Inferior parietal cortex (tissue), 1 donor: ENCODE data around the gene GALNT13.

Experiments used
- DNase-seq: peaks from one replicate; pipeline ENCODE4 v3.0.0-alpha.2; 2016; ENCODE audit errors: extremely low spot score

The GALNT13 gene

DNA sequence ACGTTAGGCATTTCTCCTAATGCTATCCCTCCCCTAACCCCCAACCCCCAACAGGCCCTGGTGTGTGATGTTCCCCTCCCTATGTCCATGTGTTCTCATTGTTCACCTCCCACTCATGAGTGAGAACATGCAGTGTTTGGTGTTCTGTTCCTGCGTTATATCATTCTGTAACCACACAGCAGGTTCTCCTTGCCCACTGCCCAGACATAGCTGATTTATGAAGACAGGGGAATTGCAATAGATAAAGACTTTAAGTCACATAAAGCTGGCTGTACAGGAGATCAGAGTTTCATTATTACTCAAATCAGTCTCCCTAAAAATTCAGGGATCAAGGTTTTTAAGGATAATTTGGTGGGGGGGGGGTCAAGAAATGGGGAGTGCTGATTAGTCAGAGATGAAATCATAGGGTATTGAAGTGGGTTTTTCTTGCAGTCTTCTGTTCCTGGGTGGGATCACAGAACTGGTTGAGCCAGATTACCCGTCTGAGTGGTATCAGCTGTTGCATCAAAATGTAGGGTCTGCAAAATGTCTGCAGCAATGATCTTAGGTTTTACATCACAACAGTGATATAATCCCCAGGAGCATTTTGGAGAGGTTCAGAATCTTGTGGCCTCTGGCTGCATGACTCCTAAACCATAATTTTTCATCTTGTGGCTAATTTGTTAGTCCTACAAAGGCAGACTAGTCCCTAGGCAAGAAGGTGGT is 434.7 kb downstream of the GALNT13 start:
- no peak for DNase-seq

DNA sequence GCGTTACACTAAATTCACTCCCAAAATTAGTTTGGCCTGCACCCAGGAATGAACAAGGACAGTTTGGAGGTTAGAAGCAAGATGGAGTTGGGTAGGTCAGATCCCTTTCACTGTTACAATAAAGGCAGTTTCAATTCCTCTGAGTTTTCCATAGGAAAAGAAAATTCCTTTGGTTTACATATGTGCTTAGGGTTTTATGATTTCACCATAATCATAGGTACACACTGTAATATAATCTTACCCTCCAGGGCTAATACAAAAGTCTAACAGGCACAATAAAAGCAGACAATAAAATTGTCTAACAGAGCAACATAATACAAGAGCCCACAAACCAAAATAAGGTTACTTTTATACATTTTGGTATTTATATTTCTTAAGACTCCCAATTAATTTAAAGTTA is 435.3 kb downstream of the GALNT13 start:
- DNase-seq = no peak

DNA sequence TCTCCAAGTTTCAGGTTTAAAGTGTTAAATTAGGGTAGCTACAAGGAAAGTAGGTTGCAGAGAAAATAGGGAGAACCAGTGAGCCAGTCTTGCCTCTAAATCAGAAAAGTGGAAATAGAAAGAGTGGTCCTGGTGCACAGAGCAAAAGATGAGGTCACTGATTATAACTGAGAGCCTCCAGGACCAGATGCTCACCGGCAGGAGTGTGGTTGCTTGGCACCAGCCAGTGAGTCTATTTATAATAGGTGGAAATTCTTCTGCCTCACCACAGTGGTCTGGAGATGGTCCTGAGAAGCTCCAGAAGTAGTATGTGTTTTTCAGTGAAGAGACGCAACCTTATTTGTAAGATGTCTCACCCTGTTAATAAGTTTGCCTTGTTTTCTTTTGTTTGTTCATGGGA is 452.9 kb downstream of the GALNT13 start:
- no peak for DNase-seq

DNA sequence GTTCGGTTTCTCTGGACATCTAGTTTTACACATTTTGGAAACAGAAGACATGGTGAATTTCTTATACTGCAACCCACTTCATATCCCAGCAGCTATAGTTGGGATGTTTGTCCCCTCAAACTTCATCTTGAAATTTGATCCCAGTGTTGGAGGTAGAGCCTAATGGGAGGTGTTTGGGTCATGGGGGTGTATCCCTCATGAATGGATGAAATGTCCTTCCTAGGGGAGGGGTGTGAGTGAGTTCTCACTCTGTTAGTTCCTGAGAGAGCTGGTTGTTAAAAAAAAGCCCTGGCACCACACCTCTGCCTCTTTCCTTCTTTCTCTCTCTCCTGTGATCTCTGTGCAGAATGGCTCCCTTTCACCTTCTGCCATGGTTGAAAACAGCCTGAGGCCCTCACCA is 457.8 kb downstream of the GALNT13 start:
- DNase-seq = no peak

DNA sequence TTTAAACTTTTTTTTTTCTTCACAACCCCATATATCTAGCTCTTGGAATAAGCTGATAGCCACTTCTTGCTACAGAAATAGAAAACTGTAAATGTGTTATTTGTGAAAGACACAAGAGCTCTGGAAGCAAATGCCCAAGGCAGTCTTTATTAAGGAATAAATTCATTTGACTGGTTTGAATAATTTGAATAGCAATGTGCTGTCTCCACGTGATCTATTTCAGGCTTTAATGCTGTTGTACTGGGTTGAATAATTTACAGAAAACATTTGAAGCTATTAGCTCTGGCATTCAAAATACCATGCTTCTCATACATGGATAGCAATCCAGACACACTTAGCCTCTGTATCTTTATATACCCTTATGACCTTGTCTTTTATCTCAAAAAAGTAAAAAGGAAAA is 460.1 kb downstream of the GALNT13 start:
- DNase-seq = no peak

DNA sequence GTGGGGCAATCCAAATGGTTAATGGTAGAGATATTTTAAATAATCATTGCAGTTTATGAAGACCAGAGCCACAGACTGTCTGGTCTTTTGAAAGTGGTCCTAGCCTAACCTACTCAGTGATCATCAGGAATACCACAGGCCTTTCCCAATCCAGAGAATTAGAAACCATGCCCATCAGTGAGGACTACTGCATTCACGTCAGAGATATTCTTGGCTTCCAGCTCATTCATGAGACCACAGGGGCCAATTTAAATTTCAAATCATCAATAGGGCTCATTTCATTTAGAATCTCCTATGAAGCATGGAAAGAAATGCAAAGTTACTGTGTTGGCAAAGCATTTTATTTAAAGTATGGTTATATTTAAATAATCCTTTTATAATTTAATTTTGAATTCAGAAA is 464.5 kb downstream of the GALNT13 start:
- DNase-seq = no peak

DNA sequence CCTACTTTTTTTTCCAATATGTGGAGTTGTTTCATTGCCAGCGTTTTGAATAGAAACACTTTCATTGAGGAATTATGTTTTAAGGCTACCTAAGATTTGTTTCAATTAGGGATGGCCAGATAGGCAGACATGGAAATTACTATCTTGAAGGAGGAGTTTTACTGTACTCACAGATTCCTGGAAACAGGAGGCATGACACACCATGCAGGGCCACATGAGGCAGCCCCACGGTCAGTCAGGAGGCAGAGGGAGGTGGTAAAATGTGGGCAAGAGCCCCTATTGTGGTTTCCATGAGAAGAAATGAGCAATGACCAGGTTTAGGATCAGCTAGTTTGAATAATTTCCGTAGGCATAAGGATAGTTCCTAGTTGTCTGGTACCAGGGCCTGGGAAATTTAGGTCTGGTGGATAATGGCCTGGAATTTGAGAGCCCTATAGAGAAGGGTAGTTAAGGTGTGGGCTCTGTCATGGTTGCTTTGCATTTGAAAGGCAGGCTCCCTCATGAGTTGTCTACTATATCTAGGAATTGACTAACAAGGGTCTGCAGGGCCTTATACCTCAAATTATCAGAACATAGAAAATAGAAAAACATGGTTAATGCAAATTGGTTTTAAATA is 466.7 kb downstream of the GALNT13 start:
- DNase-seq = no peak

DNA sequence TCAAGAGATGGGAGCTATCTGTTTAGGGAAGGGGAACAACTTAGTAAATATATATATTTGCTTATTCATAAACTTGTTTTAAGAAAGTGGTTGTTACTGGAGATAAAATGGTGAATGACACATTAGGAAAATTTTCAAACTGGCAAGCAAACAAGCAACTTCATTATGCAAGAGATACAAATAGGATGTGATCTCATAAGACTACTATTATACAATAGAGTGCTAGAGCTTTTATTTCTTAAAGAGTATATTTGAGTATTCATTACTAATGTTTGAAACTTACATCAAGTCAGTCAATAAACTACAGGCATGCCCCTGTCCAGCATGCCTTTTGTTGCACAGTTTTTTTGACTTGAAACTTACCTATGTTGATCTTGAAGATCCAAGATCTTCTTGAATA is 471.6 kb downstream of the GALNT13 start:
- DNase-seq = no peak

DNA sequence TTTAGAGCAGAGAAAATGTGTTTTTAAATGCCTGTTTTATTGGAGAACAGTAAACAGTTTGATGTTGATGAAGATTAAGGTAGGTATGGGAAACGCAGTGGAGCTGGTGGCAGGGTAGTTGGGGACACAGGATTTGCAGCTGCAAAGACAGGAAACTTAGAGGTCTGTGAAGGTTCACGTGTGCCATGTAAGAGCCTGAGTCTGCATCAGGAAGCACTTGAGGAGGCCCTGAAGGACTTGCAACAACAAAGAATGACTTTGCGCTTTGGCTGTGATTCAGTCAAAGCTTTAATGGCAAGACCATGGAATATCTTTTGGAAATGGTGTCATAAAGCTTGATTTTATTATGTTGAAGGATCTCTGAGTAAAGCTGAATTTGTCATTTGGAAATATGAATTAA is 479.2 kb downstream of the GALNT13 start:
- DNase-seq = no peak

DNA sequence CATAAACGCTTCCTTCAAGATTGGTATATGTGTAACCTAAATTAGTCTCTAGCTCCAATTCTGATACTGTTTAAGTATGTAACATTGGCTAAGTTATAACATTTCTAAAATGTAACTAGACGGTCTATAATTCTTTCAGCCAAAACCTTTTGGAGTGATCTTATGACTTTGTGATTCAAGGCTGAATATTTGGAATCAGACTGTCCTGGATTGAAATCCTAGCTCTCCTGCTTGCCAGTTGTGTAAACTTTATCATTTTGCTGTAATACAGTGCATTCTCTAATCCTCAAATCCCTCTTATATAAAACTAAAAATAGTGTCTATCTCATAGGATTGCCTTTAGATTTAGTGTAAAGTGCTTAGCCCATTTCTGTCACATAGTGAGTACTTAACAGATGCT is 489.6 kb downstream of the GALNT13 start:
- no peak for DNase-seq

DNA sequence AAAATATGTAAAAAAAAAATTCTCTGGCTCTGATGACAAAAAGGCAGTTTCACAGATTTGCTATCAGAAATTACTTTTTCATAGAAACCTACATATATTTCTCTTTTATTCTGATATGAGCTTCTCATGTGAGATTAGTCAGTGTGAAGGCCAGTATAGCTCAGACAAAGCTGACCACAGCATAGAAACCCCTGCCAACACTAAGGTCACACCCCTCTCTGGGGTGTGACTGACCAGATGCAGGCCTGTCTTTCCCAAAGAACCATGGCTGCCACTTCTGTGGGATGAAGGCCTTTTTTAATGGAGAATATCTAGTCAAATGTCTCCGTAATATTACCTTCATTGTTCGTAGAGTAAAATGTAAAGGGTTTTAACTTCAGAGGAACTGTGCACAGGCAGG is 496.4 kb downstream of the GALNT13 start:
- no peak for DNase-seq

DNA sequence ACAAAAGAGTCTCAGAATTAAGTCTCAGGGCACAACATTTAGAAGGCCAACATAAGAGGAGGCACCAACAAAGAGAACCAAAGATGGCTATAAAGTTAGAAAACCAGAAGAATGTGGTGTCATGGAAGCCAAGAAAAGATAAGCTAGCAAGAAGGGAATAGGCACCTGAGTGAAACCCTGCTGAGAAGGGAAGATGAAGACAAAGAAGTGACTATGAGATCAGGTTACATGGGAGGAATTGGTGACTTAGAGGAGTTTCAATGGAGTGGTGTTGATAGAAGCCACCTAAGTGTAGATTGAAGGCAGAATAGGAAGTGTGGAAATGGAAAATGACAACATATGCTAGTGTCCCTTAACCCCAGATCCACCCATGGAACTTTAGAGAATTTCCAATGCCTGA is 499.2 kb downstream of the GALNT13 start:
- DNase-seq = no peak

DNA sequence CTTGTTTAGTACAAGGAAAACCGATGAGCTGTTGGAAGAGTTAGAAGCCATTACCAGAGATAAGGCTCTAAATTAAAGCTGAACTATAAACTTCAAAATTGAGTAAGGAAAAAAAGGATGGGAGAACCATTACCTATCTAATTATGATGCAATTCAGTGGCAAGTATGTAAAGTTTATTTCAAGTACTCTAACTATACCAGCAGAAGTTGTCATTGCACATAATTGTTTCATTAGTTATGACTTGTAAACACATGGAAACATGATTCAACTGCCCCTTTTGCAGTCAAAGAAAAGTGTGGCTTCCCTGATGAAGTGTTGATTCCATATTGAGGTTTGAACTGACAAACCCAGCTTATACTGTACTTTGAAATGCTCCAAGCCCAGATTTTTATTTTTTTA is 502.7 kb downstream of the GALNT13 start:
- DNase-seq = no peak

DNA sequence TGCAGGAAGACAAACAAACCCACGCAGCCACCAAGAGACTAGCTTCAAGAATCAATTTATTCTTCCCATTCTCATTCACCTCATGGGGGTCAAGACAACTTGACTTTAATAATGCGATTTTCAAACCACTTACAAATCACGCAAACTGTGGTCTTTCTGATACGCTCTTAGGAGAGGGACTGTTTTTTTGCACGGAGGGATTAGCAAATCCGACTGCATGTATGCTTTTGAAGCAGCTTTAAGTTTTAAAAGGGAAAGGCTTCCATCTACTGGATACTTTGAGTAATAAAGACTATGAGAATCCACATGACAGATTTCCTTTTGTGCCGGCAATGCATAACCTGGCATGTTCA is 503.8 kb downstream of the GALNT13 start:
- peak; percentile 83 for DNase-seq

DNA sequence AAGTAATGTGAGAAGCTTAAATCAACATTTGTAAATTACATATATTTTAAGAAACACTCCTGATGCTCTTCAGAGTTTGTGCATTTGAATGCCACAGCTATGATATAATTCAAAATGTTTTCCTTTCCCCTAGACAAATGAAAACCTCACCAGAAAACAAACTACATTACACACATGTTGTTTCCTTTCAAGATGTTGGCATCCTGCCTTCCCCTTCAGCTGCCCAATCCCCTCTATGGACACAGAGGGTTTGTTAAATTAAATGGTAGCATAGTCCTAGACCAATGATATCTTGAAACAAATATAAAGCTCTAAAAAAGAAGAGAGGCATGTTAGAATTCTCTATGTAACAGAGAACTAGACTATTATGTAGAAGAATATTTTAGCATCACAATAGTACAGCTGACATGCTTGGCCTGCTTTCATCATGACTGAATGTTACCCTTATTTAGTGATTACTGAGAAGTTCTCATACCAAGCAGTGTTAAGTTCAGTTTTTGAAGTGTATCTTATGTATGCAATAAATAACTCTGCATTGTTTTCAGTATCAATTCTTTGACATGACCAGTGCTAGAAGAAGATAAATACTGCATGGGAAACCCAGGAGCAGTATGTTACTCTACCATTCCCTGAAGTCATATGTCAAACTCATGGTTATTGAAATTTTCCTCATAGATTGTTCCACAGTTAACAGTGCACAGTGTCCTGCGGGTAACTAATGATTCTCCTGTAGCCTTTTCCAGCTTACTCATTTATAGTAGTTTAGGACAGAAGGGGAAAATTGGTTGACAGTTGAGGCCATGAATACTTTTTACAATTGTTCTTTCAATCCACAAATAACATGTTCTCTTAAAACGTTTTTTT is 510.4 kb downstream of the GALNT13 start:
- no peak for DNase-seq

DNA sequence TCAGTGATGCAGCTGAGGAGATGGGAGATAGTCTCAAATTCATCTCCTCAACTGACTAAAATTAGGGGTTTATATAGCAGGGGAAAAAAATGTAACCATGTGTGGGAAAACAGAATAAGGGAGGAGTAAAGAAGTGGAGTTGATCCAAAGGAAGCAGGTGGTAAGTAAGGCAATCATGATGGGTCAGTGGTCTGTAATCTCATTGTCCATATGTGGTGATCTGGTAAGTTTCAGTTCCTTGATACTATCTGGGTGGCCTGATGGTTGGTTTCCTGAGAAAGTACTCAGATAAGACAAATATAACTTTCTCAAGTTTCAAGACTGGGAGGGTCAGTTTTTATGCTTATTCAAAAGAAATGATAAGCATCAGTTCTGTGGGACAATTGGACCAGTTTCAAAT is 514.5 kb downstream of the GALNT13 start:
- DNase-seq = no peak

DNA sequence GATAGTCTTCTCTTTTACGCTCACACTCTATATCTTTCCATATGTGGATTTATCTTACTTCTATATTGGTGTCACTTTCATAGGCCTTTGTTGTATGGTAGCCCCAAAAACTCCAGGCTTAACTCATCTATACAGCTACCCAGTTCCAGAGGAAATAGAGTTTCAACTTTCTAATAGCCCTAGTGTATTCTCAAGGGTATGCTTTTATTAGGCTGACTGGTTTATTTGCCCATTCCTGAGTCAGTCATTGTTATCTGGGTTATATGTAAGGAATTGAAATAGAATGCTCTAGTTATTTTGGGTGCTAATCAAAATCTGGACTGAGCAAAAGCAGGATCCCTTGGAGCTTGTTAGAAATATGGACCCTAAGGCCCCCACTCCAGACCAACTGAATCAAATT is 519.3 kb downstream of the GALNT13 start:
- DNase-seq = no peak

DNA sequence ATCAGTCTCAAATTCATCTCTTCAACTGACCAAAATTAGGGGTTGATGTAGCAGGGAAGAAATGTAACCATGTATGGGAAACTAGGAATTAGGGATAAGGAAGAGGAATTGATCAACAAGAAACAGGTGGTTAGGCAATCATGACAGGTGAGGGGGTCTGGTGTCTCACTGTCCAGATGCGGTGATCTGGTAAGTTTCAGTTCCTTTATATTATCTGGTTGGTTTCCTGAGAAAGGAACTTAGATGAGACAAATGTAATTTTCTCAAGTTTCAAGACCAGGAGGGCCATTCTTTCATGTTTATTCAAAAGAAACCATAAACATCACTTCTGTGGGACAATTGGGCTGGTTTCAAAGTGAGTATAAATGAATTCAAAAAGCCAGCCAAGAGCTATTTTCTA is 520.5 kb downstream of the GALNT13 start:
- no peak for DNase-seq

DNA sequence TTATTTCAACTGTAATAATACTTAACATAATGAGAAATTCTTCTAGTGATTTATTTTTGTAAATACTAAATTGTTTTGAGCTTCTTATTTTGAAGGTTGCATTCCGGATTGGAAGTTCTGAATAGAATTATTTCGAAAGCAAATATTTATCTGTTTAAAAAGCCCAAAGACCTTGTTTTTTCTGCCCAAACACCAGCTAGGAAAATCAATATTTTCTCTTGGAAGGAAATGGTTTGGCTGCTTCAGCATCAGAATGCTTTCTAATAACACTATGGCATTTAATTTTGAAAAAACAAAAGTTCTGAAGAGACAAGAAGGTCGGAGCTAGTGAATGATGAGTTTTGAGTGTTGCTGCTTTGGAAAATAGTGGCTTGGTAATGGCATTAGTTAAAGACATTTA is 522.9 kb downstream of the GALNT13 start:
- DNase-seq = no peak

DNA sequence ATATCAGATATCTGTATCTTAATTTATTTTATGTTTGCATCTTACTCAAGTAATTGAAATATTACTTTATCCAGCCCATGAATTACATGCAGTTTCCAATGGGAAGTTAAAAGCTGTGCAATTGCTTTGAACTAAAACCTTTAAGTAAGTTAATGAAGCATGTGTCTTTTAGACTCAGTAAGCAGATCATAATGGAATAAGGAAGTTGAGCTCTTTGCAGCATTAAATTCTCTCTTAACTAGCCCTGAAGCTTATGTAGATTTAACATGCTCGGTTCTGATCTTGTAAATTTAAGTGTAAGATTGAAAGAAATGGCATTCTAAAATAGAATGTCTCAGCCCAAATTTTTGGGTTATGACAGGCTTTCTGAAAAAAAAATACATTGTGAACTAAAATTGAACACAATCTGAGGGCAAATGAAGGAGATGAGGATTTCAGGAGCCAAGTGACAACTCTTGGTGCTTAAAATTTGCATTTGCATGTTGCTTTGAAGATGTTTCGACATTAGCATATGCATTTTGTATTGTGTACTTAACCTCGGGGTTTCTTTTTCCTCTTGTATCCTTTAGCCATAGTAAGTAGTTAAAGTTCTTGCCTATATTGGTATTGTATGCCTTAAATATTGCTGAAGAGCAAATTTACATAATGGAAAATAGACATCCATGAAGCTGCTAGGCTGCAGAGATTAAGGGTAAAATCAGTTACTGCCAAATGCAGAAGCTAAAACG is 529.0 kb downstream of the GALNT13 start:
- DNase-seq = peak; percentile 31

DNA sequence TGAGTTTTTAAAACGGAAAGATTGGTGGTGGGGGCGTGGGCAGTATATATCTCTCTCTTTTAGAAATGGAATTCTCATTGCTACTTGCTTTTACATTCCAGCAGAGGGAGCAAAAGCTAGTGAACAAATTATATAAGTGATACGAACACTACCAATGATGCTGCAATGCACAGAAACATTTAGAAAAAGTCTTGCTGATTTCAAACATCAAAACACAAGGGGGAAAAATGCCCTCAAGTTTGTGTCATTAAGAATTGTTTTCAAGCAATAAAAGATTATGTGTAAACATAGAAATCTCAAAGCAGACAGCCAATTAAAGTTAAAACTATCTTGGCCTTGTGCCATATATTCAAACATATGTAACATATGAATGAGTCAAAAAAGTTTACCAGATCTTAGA is 530.5 kb downstream of the GALNT13 start:
- peak; percentile 71 for DNase-seq

DNA sequence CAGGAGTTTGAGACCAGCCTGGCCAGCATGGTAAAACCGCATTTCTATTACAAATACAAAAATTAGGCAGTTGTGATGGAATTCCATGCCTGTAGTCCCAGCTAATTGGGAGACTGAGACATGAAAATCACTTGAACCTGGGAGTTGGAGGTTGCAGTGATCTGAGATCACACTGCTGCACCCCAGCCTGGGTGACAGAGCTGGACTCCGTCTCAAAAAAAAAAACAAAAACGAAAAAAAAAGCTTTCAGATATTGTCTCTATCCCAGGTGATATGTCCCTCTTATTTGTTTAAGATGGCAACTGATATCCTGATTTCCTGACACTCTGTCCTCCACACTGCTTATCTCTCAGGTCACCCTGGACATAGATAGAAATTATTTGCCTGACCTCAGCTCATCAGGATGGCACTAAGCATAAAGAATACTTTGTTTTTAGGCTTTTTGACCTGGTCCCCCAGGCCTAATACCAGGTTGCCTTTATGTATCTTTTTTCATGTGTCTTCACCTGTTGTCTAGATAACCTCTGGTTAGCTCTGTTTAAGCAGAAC is 531.6 kb downstream of the GALNT13 start:
- no peak for DNase-seq
